OCI-LY3 (cell line): ENCODE data around the gene CNTRL.

ENCODE experiments used
- H2AFZ ChIP-seq: fragments of 200-600, 300-600 bp; shearing (Covaris generic); 2 replicates; pipeline ENCODE4 v1.6.0; 2014; ENCODE audit warnings: antibody characterized with exemption, low read depth, low read length
- H3K27ac ChIP-seq: fragments of 200-600, 300-600 bp; sonication (generic); 2 replicates; pipeline ENCODE4 v1.5.1; 2014; ENCODE audit warnings: mild to moderate bottlenecking, low read length, moderate library complexity, mixed read lengths
- H3K27me3 ChIP-seq: fragments of 200-600, 300-600 bp; sonication (generic); 2 replicates; pipeline ENCODE4 v1.6.1; 2014; ENCODE audit warnings: low read depth, low read length, mixed read lengths
- H3K36me3 ChIP-seq: fragments of 200-600, 300-600 bp; sonication (generic); replicated peaks from 2 replicates; pipeline ENCODE3; 2014; ENCODE audit warnings: low read depth, low read length, mixed read lengths
- H3K4me1 ChIP-seq: fragments of 300-600, 200-600 bp; sonication (generic); 2 replicates; pipeline ENCODE4 v1.6.1; 2014; ENCODE audit warnings: low read length, mixed read lengths
- H3K4me2 ChIP-seq: fragments of 200-600, 300-600 bp; sonication (generic); 2 replicates; pipeline ENCODE4 v1.6.1; 2014; ENCODE audit warnings: low read length, mixed read lengths
- H3K4me3 ChIP-seq: fragments of 300-600, 200-600 bp; sonication (generic); 2 replicates; pipeline ENCODE4 v1.5.1; 2014; ENCODE audit warnings: antibody characterized with exemption, mild to moderate bottlenecking, low read length, moderate library complexity
- H3K79me2 ChIP-seq: fragments of 300-600, 200-600 bp; shearing (Covaris generic); 2 replicates; pipeline ENCODE4 v1.6.1; 2014; ENCODE audit warnings: mild to moderate bottlenecking, low read length, mixed read lengths
- H3K9ac ChIP-seq: fragments of 300-600, 200-600 bp; shearing (Covaris generic); 2 replicates; pipeline ENCODE4 v1.6.0; 2014; ENCODE audit warnings: mild to moderate bottlenecking, low read length, moderate library complexity
- H3K9me3 ChIP-seq: fragments of 200-600, 300-600 bp; shearing (Covaris generic); 2 replicates; pipeline ENCODE4 v1.6.1; 2014; ENCODE audit warnings: low read length, mixed read lengths; ENCODE audit not compliant: insufficient read depth
- H4K20me1 ChIP-seq: fragments of 200-600, 300-600 bp; sonication (generic); 2 replicates; pipeline ENCODE4 v1.6.1; 2016; ENCODE audit warnings: low read length, mixed read lengths; ENCODE audit not compliant: insufficient read depth
- CTCF ChIP-seq: fragments of 200-600, 300-600 bp; sonication (generic); IDR thresholded peaks from 2 replicates; pipeline ENCODE4 v1.5.1; 2014; ENCODE audit warnings: antibody characterized with exemption, low read length, low read depth
- EZH2phosphoT487 ChIP-seq: fragments of 200-600 bp; shearing (Covaris generic); IDR thresholded peaks from 2 replicates; pipeline ENCODE4 v1.6.1; 2018; ENCODE audit warnings: antibody characterized with exemption, mixed run types, low read depth

Gene CNTRL

GRCh38 chr9:121169094-121169601 is 94.4 kb downstream of the CNTRL start:
- H3K9me3 ChIP-seq: no peaks in the 10 kb centered on the region
- no peaks in the 10 kb centered on the region for H3K27me3 ChIP-seq
- H3K27ac ChIP-seq: no peak overlapping the region
- peaks cover 80% of the 10 kb centered on the region for H3K36me3 ChIP-seq
- no peak overlapping the region for H3K4me2 ChIP-seq
- H2AFZ ChIP-seq: no peak overlapping the region
- no peak overlapping the region for H3K9ac ChIP-seq
- H3K79me2 ChIP-seq: no peaks in the 10 kb centered on the region
- no peaks in the 10 kb centered on the region for H3K4me1 ChIP-seq
- no peaks in the 10 kb centered on the region for H4K20me1 ChIP-seq
- TF ChIP-seq CTCF (peak; percentile 16; the same call in 1 of the 2 replicates), EZH2phosphoT487 (no peak)
- no peak overlapping the region for H3K4me3 ChIP-seq

GRCh38 chr9:121171236-121171635 is 96.5 kb downstream of the CNTRL start:
- Histone ChIP-seq H3K4me3 (no peak overlapping the region), H2AFZ (no peak overlapping the region), H3K27me3 (no peaks in the 10 kb centered on the region), H3K9me3 (no peaks in the 10 kb centered on the region), H3K9ac (no peak overlapping the region), H3K79me2 (no peaks in the 10 kb centered on the region), H3K4me1 (no peaks in the 10 kb centered on the region), H3K27ac (no peak overlapping the region), H3K36me3 (peaks cover 70% of the 10 kb centered on the region), H3K4me2 (no peak overlapping the region), H4K20me1 (0 out of 2 replicates have a peak, but pooled peaks cover 2% of the 10 kb centered on the region)
- no peak for TF ChIP-seq EZH2phosphoT487
- no peak for TF ChIP-seq CTCF

- H3K4me2 ChIP-seq: no peak overlapping the region
- H3K27ac ChIP-seq: no peak overlapping the region
- peaks cover 75% of the 10 kb centered on the region for H3K36me3 ChIP-seq
- H3K79me2 ChIP-seq: no peaks in the 10 kb centered on the region
- no peaks in the 10 kb centered on the region for H3K4me1 ChIP-seq
- H4K20me1 ChIP-seq: 0 out of 2 replicates have a peak, but pooled peaks cover 4% of the 10 kb centered on the region
- H3K4me3 ChIP-seq: no peak overlapping the region
- H3K27me3 ChIP-seq: no peaks in the 10 kb centered on the region
- H3K9me3 ChIP-seq: no peaks in the 10 kb centered on the region
- no peak for TF ChIP-seq EZH2phosphoT487
- no peak overlapping the region for H2AFZ ChIP-seq
- H3K9ac ChIP-seq: no peak overlapping the region
Measured at GRCh38 chr9:121172726-121173487, 98.2 kb downstream of the CNTRL start.

- H3K9ac ChIP-seq: no peak overlapping the region
- no peaks in the 10 kb centered on the region for H3K27me3 ChIP-seq
- no peak overlapping the region for H3K4me3 ChIP-seq
- H4K20me1 ChIP-seq: 0 out of 2 replicates have a peak, but pooled peaks cover 4% of the 10 kb centered on the region
- H3K9me3 ChIP-seq: no peaks in the 10 kb centered on the region
- H3K4me1 ChIP-seq: no peaks in the 10 kb centered on the region
- no peak overlapping the region for H2AFZ ChIP-seq
- TF ChIP-seq CTCF: no peak
- no peak for TF ChIP-seq EZH2phosphoT487
- H3K27ac ChIP-seq: no peak overlapping the region
- H3K79me2 ChIP-seq: no peaks in the 10 kb centered on the region
- H3K36me3 ChIP-seq: peaks cover 75% of the 10 kb centered on the region
- no peak overlapping the region for H3K4me2 ChIP-seq
Measured at GRCh38 chr9:121173501-121173900, 98.7 kb downstream of the CNTRL start.
